ENCODE measurements around the gene PLA2G4B. TPM values are rescaled to one million over a fixed set of nuclear protein-coding genes. Genes with fewer than 3 reads are reported as not detected.
A peak's percentile ranks its signal among the peaks of the same experiment; 100 is the strongest.

The PLA2G4B gene
- total and polyA plus RNA-seq, 10 of the 15 experiments (the other 5 are each of a cell fraction or from before 2014, with no cell fraction given), result 0.22 to 6.6 (median 2.9) TPM

DNA sequence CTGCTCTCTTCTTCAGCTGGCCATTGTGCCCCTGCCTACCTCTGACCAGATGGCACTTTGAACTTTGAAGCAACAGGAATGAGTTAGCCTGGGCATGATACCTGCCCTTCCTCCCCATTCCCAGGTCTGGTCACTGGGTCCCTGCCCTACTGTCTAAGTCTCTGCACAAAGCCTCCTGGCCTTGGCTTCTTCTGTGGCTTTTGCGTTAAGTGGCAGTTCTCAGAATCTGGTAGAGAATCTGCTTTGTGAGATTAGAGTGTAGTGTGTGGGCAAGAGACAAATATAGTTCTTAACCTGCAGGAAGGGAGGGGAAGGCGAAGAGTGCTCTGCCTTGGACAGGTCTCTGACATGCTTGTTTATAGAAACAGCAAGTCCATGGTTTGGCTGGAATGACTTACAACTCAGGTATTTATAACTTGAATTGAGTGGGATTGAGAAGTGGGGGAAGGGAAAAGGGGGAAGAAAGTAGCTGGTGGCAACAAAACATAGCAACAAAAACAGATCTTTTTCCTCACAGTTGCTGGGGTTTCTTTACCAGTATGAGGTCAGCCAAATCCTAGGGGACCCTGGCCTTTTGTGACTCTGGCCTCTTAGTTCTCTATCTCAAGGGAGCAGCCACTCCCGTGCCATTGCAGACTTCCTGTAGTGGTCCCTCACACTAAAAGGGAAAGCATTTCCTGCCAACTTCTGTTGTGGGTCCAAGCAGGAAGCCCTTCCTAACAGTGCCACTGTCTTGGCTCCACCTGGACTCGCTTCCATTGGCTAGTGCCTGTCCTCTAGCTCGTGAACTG lies 47.7 kb upstream of the PLA2G4B start (continued):
- TF ChIP-seq MEF2B (IDR thresholded peaks at IDR 0.05; ENCODE audit: partially characterized antibody, poor library complexity, severe bottlenecking), result peak; percentile 61

DNA sequence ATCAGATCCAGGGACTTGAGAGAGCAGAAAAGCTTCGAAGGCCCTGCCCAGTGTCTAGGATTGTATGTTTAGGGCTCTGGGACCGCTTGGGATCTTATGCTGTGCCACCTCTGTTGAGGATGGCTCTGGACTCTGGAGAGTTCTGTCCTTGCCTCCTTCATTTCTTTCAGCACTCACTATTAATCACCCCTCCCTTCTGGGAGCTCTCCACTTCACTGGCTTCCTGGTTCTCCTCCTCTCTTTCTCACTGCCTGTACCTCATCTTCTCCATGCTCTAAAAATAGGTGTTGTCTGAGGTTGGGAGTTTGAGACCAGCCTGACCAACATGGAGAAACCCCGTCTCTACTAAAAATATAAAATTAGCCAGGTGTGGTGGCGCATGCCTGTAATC lies 47.1 kb upstream of the PLA2G4B start:
- 0 out of 4 replicates have a peak, but pooled peaks of 1 of the 2 experiments have one; percentile 1 for TF ChIP-seq IKZF2 (IDR thresholded peaks at IDR 0.05)
- no peak for TF ChIP-seq ASH2L (IDR thresholded peaks at IDR 0.05; ENCODE audit: borderline replicate concordance, low read depth)
- TF ChIP-seq MEF2B (IDR thresholded peaks at IDR 0.05; ENCODE audit: partially characterized antibody, poor library complexity, severe bottlenecking), result no peak
- no peak for TF ChIP-seq CREB1 (IDR thresholded peaks at IDR 0.05; ENCODE audit: low read depth)
- TF ChIP-seq, protein P1, sequence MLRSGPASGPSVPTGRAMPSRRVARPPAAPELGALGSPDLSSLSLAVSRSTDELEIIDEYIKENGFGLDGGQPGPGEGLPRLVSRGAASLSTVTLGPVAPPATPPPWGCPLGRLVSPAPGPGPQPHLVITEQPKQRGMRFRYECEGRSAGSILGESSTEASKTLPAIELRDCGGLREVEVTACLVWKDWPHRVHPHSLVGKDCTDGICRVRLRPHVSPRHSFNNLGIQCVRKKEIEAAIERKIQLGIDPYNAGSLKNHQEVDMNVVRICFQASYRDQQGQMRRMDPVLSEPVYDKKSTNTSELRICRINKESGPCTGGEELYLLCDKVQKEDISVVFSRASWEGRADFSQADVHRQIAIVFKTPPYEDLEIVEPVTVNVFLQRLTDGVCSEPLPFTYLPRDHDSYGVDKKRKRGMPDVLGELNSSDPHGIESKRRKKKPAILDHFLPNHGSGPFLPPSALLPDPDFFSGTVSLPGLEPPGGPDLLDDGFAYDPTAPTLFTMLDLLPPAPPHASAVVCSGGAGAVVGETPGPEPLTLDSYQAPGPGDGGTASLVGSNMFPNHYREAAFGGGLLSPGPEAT (IDR thresholded peaks at IDR 0.05; ENCODE audit: low read depth), result no peak
- TF ChIP-seq ZSCAN29 (IDR thresholded peaks at IDR 0.05), result no peak
- no peak for FAIRE-seq
- no peak for DNase-seq (ENCODE audit: low read depth, low spot score)
- Histone ChIP-seq H3K4me2 (ENCODE audit: control insufficient read depth, insufficient read depth) (peak overlapping the region; percentile 67), H3K9ac (ENCODE audit: control insufficient read depth, insufficient read depth, low read length) (no peak overlapping the region), H3K9me3 (replicated peaks; ENCODE audit: control insufficient read depth, insufficient read depth, low read length) (no peaks in the 10 kb centered on the region), H3K27ac (ENCODE audit: control insufficient read depth, insufficient read depth) (peak overlapping the region; percentile 64), H3K27me3 (replicated peaks in 1 of 2; ENCODE audit: control insufficient read depth in 2 of 2, insufficient read depth in 2 of 2, low read length in 1 of 2) (no peaks in the 10 kb centered on the region), H3K4me3 (no peak overlapping the region), H3K4me1 (ENCODE audit: control insufficient read depth, insufficient read depth, low read length) (peaks cover 38% of the 10 kb centered on the region), H3K36me3 (ENCODE audit: control insufficient read depth in 2 of 2, insufficient read depth in 2 of 2, low read length in 1 of 2) (no peaks in the 10 kb centered on the region; a peak in 1 of 4 replicates), H4K20me1 (ENCODE audit: control insufficient read depth, insufficient read depth) (no peaks in the 10 kb centered on the region), H2AFZ (ENCODE audit: control insufficient read depth, low read depth, low read length) (peak overlapping the region; percentile 37; the same call in 1 of the 2 replicates), H3K79me2 (ENCODE audit: control insufficient read depth, insufficient read depth, low read length) (peaks cover 27% of the 10 kb centered on the region)
- in situ Hi-C loops (cut with MboI) (no loop called here), intact Hi-C loops (cut with micrococcal nuclease; ENCODE audit: unreplicated experiment) (loop anchor here (2.0 kb wide), 1 partner anchor 17 kb away; the partner anchor contains the start of gene MAPKBP1)
- BruUV-seq (replicated peaks), result no TSS peak
- peak; percentile 30; the same call in 2 of the 3 replicates for ATAC-seq
- CTCF ChIA-PET, result interaction anchor here (1.9 to 12.6 kb wide), 3 partner anchors 11 to 20 kb away, joined by 4 to 179 read pairs (median 9); partner anchors contain the start of gene MAPKBP1
- RAD21 ChIA-PET (ENCODE audit: unreplicated experiment), result interaction anchor here (12.8 kb wide), 1 partner anchor 15 kb away, joined by 169 read pairs; the partner anchor contains the start of gene MAPKBP1
- POLR2A ChIA-PET, result interaction anchor here (0.5 to 12.8 kb wide), 3 partner anchors 8 to 1440 kb away, joined by 3 to 170 read pairs (median 4); partner anchors contain the start of gene MAPKBP1
- 83% methylated on average over 4 of the region's 4 CpGs for WGBS (ENCODE audit: insufficient coverage, insufficient replicate concordance, low lambda C conversion rate, missing lambda C conversion rate)
- SMC1A ChIA-PET (ENCODE audit: uncharacterized antibody, unreplicated experiment), result interaction anchor here (0.6 to 12.8 kb wide), 6 partner anchors 9 to 326 kb away, joined by 3 to 189 read pairs (median 3); partner anchors contain the start of gene MAPKBP1

Data from GM12878 (cell line).